HEK293 (cell line): ENCODE results near the gene LMOD1.

Experiments used
- CTCF ChIP-seq: fragments of 450-650 bp; formaldehyde crosslinking; IDR thresholded peaks from 2 replicates; pipeline ENCODE4 v1.5.1; 2016; ENCODE audit warnings: missing biosample characterization, missing genetic modification characterization
- GLI2 ChIP-seq: fragments of 450-650 bp; formaldehyde crosslinking; IDR thresholded peaks from 2 replicates; pipeline ENCODE4; 2017; ENCODE audit warnings: missing biosample characterization, missing genetic modification characterization, low read depth, borderline replicate concordance
- PRDM1 ChIP-seq: fragments of 450-650 bp; formaldehyde crosslinking; IDR thresholded peaks from 2 replicates; pipeline ENCODE4; 2016; ENCODE audit warnings: missing biosample characterization, missing genetic modification characterization
- ZFHX2 ChIP-seq: fragments of 450-650 bp; formaldehyde crosslinking; conservative IDR thresholded peaks from 2 replicates; pipeline ENCODE4 v1.5.1; 2016; ENCODE audit warnings: missing biosample characterization, missing genetic modification characterization
- ZFP3 ChIP-seq: fragments of 450-650 bp; formaldehyde crosslinking; IDR thresholded peaks from 2 replicates; pipeline ENCODE4 v1.5.1; 2016; ENCODE audit warnings: low read depth, missing biosample characterization, missing genetic modification characterization
- ZNF155 ChIP-seq: fragments of 450-650 bp; formaldehyde crosslinking; IDR thresholded peaks from 2 replicates; pipeline ENCODE4 v1.5.1; 2016; ENCODE audit warnings: missing biosample characterization, missing genetic modification characterization
- ZNF174 ChIP-seq: fragments of 450-650 bp; formaldehyde crosslinking; IDR thresholded peaks from 2 replicates; pipeline ENCODE4 v1.5.0; 2017; ENCODE audit warnings: missing biosample characterization, mild to moderate bottlenecking, missing genetic modification characterization
- ZNF239 ChIP-seq: fragments of 450-650 bp; formaldehyde crosslinking; IDR thresholded peaks from 2 replicates; pipeline ENCODE4 v1.5.1; 2016; ENCODE audit warnings: missing biosample characterization, missing genetic modification characterization
- ZNF335 ChIP-seq: fragments of 450-650 bp; formaldehyde crosslinking; conservative IDR thresholded peaks from 2 replicates; pipeline ENCODE4 v1.5.1; 2016; ENCODE audit warnings: missing biosample characterization, missing genetic modification characterization
- ZSCAN4 ChIP-seq: fragments of 450-650 bp; formaldehyde crosslinking; IDR thresholded peaks from 2 replicates; pipeline ENCODE4 v1.5.1; 2017; ENCODE audit warnings: missing biosample characterization, missing genetic modification characterization

- no peak for TF ChIP-seq ZFP3 (tag by site-specific recombination)
- peak; percentile 99 for TF ChIP-seq PRDM1 (tag by site-specific recombination)
- no peak for TF ChIP-seq ZNF174 (tag by site-specific recombination)
- no peak for TF ChIP-seq GLI2 (tag by site-specific recombination)
- no peak for TF ChIP-seq ZNF155 (tag by site-specific recombination)
- no peak for TF ChIP-seq CTCF (tag by site-specific recombination)
- TF ChIP-seq ZNF239 (tag by site-specific recombination), result no peak
- peak; percentile 92 for TF ChIP-seq ZNF335 (tag by site-specific recombination)
- TF ChIP-seq ZFHX2 (tag by site-specific recombination), result peak; percentile 97
- no peak for TF ChIP-seq ZSCAN4 (tag by site-specific recombination)
Measured at GRCh38 chr1:201955009-201955728, 8.8 kb upstream of the LMOD1 start, which contains the start of gene TIMM17A.
